ENCODE data around the gene RALB.

The RALB gene

DNA sequence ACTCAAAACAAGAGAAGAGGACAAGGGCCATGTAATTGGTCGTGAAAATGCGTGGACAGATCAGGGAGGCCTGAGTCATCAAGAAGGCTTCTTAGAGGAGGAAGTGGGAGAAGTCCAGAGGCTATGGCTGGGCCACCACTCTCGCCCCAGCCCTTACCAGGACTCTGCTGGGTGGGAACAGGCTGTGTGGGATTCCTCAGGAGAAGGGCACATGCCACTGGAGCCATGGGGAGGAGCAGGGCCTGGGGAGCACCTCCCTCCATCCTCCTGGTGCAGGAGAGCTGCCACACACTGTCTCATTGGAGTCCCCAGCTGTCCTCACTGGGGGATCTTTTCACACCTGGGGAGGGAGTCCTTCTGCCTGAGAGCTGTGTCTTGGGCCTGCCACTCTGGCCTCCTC is 9.4 kb upstream of the RALB start:
- Histone ChIP-seq H3K27me3 (ENCODE audit: control insufficient read depth in 1 of 2, insufficient read depth in 2 of 2, low read length in 2 of 2) (no peaks in the 10 kb centered on the region), H3K4me3 (ENCODE audit: low read depth in 1 of 2, low read length in 2 of 2) (no peak overlapping the region), H3K9ac (ENCODE audit: low read depth in 1 of 2, low read length in 2 of 2) (no peak overlapping the region), H3K4me1 (ENCODE audit: control insufficient read depth in 1 of 2, insufficient read depth in 2 of 2, low read length in 2 of 2) (peaks cover 43 to 45% of the 10 kb centered on the region in 2 donors), H3K27ac (ENCODE audit: low read depth, low read length) (no peak overlapping the region), H3K36me3 (ENCODE audit: control insufficient read depth in 1 of 2, insufficient read depth in 2 of 2, low read length in 2 of 2) (no peaks in the 10 kb centered on the region), H3K9me3 (ENCODE audit: control insufficient read depth in 1 of 2, low read length in 2 of 2) (no peaks in the 10 kb centered on the region)

- H3K9ac ChIP-seq (ENCODE audit: low read depth in 1 of 2, low read length in 2 of 2): no peak overlapping the region
- no peak overlapping the region for H3K27ac ChIP-seq (ENCODE audit: low read depth, low read length)
These were observed 8.6 kb upstream of the RALB start for GRCh38 chr2:120243875-120244553.

DNA sequence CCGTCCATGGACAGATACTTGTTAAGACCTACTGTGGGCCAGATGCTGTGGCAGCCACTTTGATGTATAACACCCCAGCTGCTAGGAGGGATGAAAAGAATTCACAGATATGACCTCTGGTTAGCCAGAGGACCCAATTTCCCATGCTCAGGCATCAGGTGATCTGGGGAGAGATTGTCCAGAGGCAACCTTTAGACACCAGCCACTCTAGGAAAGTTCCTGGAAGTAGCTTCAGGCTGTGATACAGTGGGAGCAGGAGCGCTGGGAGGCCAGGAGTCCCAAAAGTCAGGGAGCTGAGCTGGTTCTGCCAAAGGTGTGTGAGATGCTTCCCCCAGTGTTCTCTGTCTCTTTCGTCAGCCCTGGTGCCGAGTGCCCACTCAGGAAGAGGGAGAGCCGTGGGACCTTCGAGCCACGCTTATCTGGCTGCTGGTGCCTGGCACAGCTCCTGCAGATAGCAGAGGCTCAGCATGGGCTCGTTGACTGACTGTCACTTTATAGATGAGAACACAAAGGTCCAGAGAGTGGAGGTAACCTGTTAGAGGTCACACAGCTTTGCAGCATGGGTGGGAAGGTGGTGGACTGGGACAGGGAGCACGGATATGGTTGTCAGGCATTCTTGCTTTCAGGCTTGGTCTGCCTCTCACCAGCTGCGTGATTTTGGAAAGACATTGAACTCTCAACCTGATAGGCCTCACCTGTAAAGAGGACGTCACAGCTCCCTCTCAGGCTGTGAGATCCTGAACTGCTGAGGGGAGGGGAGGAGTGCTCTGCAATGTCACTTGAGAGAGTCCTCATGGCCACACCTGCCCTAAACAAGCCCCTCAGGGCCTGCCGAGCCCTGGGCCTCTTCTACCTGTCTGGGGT is 7.8 kb upstream of the RALB start:
- Histone ChIP-seq H3K9ac (ENCODE audit: low read depth in 1 of 2, low read length in 2 of 2) (peak overlapping the region; percentile 24 to 56), H3K9me3 (ENCODE audit: control insufficient read depth in 1 of 2, low read length in 2 of 2) (no peaks in the 10 kb centered on the region), H3K27me3 (ENCODE audit: control insufficient read depth in 1 of 2, insufficient read depth in 2 of 2, low read length in 2 of 2) (no peaks in the 10 kb centered on the region), H3K4me3 (ENCODE audit: low read depth in 1 of 2, low read length in 2 of 2) (peak overlapping the region; percentile 23 to 42), H3K27ac (ENCODE audit: low read depth, low read length) (peak overlapping the region; percentile 86), H3K36me3 (ENCODE audit: control insufficient read depth in 1 of 2, insufficient read depth in 2 of 2, low read length in 2 of 2) (no peaks in the 10 kb centered on the region), H3K4me1 (ENCODE audit: control insufficient read depth in 1 of 2, insufficient read depth in 2 of 2, low read length in 2 of 2) (peaks cover 32 to 34% of the 10 kb centered on the region in 2 donors)

More at GRCh38 chr2:120243875-120244553, 8.6 kb upstream of the RALB start:
- H3K4me3 ChIP-seq (ENCODE audit: low read depth in 1 of 2, low read length in 2 of 2): no peak overlapping the region
- no peaks in the 10 kb centered on the region for H3K36me3 ChIP-seq (ENCODE audit: control insufficient read depth in 1 of 2, insufficient read depth in 2 of 2, low read length in 2 of 2)
- H3K4me1 ChIP-seq (ENCODE audit: control insufficient read depth in 1 of 2, insufficient read depth in 2 of 2, low read length in 2 of 2): peaks cover 38 to 43% of the 10 kb centered on the region in 2 donors
- no peaks in the 10 kb centered on the region for H3K27me3 ChIP-seq (ENCODE audit: control insufficient read depth in 1 of 2, insufficient read depth in 2 of 2, low read length in 2 of 2)
- H3K9me3 ChIP-seq (ENCODE audit: control insufficient read depth in 1 of 2, low read length in 2 of 2): no peaks in the 10 kb centered on the region

- H3K36me3 ChIP-seq (ENCODE audit: control insufficient read depth in 1 of 2, insufficient read depth in 2 of 2, low read length in 2 of 2): no peaks in the 10 kb centered on the region
- peak overlapping the region in 1 of 2 donors; percentile 23 for H3K4me3 ChIP-seq (ENCODE audit: low read depth in 1 of 2, low read length in 2 of 2)
- peaks cover 32 to 33% of the 10 kb centered on the region in 2 donors for H3K4me1 ChIP-seq (ENCODE audit: control insufficient read depth in 1 of 2, insufficient read depth in 2 of 2, low read length in 2 of 2)
- peak overlapping the region; percentile 24 to 56 for H3K9ac ChIP-seq (ENCODE audit: low read depth in 1 of 2, low read length in 2 of 2)
- no peaks in the 10 kb centered on the region for H3K27me3 ChIP-seq (ENCODE audit: control insufficient read depth in 1 of 2, insufficient read depth in 2 of 2, low read length in 2 of 2)
- peak overlapping the region; percentile 86 for H3K27ac ChIP-seq (ENCODE audit: low read depth, low read length)
- H3K9me3 ChIP-seq (ENCODE audit: control insufficient read depth in 1 of 2, low read length in 2 of 2): no peaks in the 10 kb centered on the region
These were observed 6.9 kb upstream of the RALB start for GRCh38 chr2:120245520-120246332.

- Histone ChIP-seq H3K4me3 (ENCODE audit: low read depth in 1 of 2, low read length in 2 of 2) (no peak overlapping the region), H3K27me3 (ENCODE audit: control insufficient read depth in 1 of 2, insufficient read depth in 2 of 2, low read length in 2 of 2) (no peaks in the 10 kb centered on the region), H3K36me3 (ENCODE audit: control insufficient read depth in 1 of 2, insufficient read depth in 2 of 2, low read length in 2 of 2) (no peaks in the 10 kb centered on the region), H3K9ac (ENCODE audit: low read depth in 1 of 2, low read length in 2 of 2) (peak overlapping the region in 1 of 2 donors; percentile 27), H3K4me1 (ENCODE audit: control insufficient read depth in 1 of 2, insufficient read depth in 2 of 2, low read length in 2 of 2) (peaks cover 35 to 36% of the 10 kb centered on the region in 2 donors), H3K9me3 (ENCODE audit: control insufficient read depth in 1 of 2, low read length in 2 of 2) (no peaks in the 10 kb centered on the region), H3K27ac (ENCODE audit: low read depth, low read length) (no peak overlapping the region)
These were observed 5.9 kb upstream of the RALB start for GRCh38 chr2:120246546-120247300.

GRCh38 chr2:120247851-120248250 is 4.8 kb upstream of the RALB start:
- Histone ChIP-seq H3K27ac (ENCODE audit: low read depth, low read length) (no peak overlapping the region), H3K9me3 (ENCODE audit: control insufficient read depth in 1 of 2, low read length in 2 of 2) (no peaks in the 10 kb centered on the region), H3K36me3 (ENCODE audit: control insufficient read depth in 1 of 2, insufficient read depth in 2 of 2, low read length in 2 of 2) (no peaks in the 10 kb centered on the region), H3K9ac (ENCODE audit: low read depth in 1 of 2, low read length in 2 of 2) (no peak overlapping the region), H3K27me3 (ENCODE audit: control insufficient read depth in 1 of 2, insufficient read depth in 2 of 2, low read length in 2 of 2) (no peaks in the 10 kb centered on the region), H3K4me1 (ENCODE audit: control insufficient read depth in 1 of 2, insufficient read depth in 2 of 2, low read length in 2 of 2) (peaks cover 39% of the 10 kb centered on the region in 2 donors), H3K4me3 (ENCODE audit: low read depth in 1 of 2, low read length in 2 of 2) (no peak overlapping the region)

DNA sequence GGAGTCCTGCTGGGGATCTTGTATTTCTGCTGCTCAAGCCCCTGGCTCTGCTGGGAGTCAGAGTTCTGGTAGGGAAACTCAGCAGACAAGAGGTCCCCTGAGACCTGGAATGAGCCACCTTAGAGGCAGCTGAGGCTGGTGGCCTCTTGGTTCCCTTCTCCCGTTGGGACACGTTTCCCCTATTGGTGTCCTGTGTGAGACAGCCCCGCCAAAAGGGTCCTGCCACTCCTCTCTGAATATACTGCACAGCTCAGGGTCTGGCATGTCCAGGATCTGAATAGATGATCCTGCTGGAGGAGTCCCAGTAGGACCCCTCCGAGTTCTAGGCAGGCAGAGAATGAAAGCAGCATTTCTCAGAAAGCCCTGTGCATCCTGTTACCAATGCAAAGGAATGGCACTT is 2.0 kb upstream of the RALB start:
- H3K4me3 ChIP-seq (ENCODE audit: low read depth in 1 of 2, low read length in 2 of 2): no peak overlapping the region
- H3K9ac ChIP-seq (ENCODE audit: low read depth in 1 of 2, low read length in 2 of 2): no peak overlapping the region
- H3K27ac ChIP-seq (ENCODE audit: low read depth, low read length): no peak overlapping the region
- H3K36me3 ChIP-seq (ENCODE audit: control insufficient read depth in 1 of 2, insufficient read depth in 2 of 2, low read length in 2 of 2): no peaks in the 10 kb centered on the region
- H3K4me1 ChIP-seq (ENCODE audit: control insufficient read depth in 1 of 2, insufficient read depth in 2 of 2, low read length in 2 of 2): peaks cover 30 to 33% of the 10 kb centered on the region in 2 donors
- H3K9me3 ChIP-seq (ENCODE audit: control insufficient read depth in 1 of 2, low read length in 2 of 2): no peaks in the 10 kb centered on the region
- no peaks in the 10 kb centered on the region for H3K27me3 ChIP-seq (ENCODE audit: control insufficient read depth in 1 of 2, insufficient read depth in 2 of 2, low read length in 2 of 2)

- Histone ChIP-seq H3K9me3 (ENCODE audit: control insufficient read depth in 1 of 2, low read length in 2 of 2) (no peaks in the 10 kb centered on the region), H3K36me3 (ENCODE audit: control insufficient read depth in 1 of 2, insufficient read depth in 2 of 2, low read length in 2 of 2) (no peaks in the 10 kb centered on the region), H3K9ac (ENCODE audit: low read depth in 1 of 2, low read length in 2 of 2) (no peak overlapping the region), H3K27me3 (ENCODE audit: control insufficient read depth in 1 of 2, insufficient read depth in 2 of 2, low read length in 2 of 2) (no peaks in the 10 kb centered on the region), H3K27ac (ENCODE audit: low read depth, low read length) (no peak overlapping the region), H3K4me3 (ENCODE audit: low read depth in 1 of 2, low read length in 2 of 2) (no peak overlapping the region), H3K4me1 (ENCODE audit: control insufficient read depth in 1 of 2, insufficient read depth in 2 of 2, low read length in 2 of 2) (peaks cover 25 to 29% of the 10 kb centered on the region in 2 donors)
These were observed 1.6 kb upstream of the RALB start for GRCh38 chr2:120251078-120251477.

GRCh38 chr2:120251880-120252224 is 800 bp upstream of the RALB start:
- peak overlapping the region; percentile 69 to 73 for H3K9ac ChIP-seq (ENCODE audit: low read depth in 1 of 2, low read length in 2 of 2)
- H3K36me3 ChIP-seq (ENCODE audit: control insufficient read depth in 1 of 2, insufficient read depth in 2 of 2, low read length in 2 of 2): no peaks in the 10 kb centered on the region
- H3K9me3 ChIP-seq (ENCODE audit: control insufficient read depth in 1 of 2, low read length in 2 of 2): no peaks in the 10 kb centered on the region
- no peaks in the 10 kb centered on the region for H3K27me3 ChIP-seq (ENCODE audit: control insufficient read depth in 1 of 2, insufficient read depth in 2 of 2, low read length in 2 of 2)
- peak overlapping the region; percentile 80 to 82 for H3K4me3 ChIP-seq (ENCODE audit: low read depth in 1 of 2, low read length in 2 of 2)
- peak overlapping the region; percentile 61 for H3K27ac ChIP-seq (ENCODE audit: low read depth, low read length)
- H3K4me1 ChIP-seq (ENCODE audit: control insufficient read depth in 1 of 2, insufficient read depth in 2 of 2, low read length in 2 of 2): peaks cover 21% of the 10 kb centered on the region in 2 donors

Measured in duodenal mucosa (tissue), 2 donors.